ACC112 (cell line): ENCODE data around the gene SLCO3A1.

Source experiments
- H2AFZ ChIP-seq: fragments of 200-600 bp; sonication (generic); one replicate; pipeline ENCODE4 v1.6.0; 2017; ENCODE audit warnings: antibody characterized with exemption, low read length; ENCODE audit not compliant: unreplicated experiment
- H3K27ac ChIP-seq: fragments of 200-600 bp; sonication (generic); 2 replicates; pipeline ENCODE4 v1.5.1; 2014; ENCODE audit warnings: low read depth, mild to moderate bottlenecking, antibody characterized with exemption, low read length, moderate library complexity
- H3K27me3 ChIP-seq: fragments of 200-600 bp; sonication (generic); 2 replicates; pipeline ENCODE4 v1.6.1; 2014; ENCODE audit warnings: mild to moderate bottlenecking, antibody characterized with exemption, low read length, moderate library complexity, mixed read lengths; ENCODE audit not compliant: insufficient read depth
- H3K36me3 ChIP-seq: fragments of 200-600 bp; sonication (generic); 2 replicates; pipeline ENCODE4 v1.6.1; 2016; ENCODE audit warnings: mild to moderate bottlenecking, antibody characterized with exemption, low read length, moderate library complexity, mixed read lengths; ENCODE audit not compliant: insufficient read depth
- H3K4me1 ChIP-seq: fragments of 200-600 bp; sonication (generic); one replicate; pipeline ENCODE4 v1.6.1; 2016; ENCODE audit warnings: low read length, mixed read lengths; ENCODE audit not compliant: insufficient read depth, unreplicated experiment, control insufficient read depth
- H3K4me3 ChIP-seq: fragments of 200-600 bp; sonication (generic); 2 replicates; pipeline ENCODE4 v1.5.1; 2014; ENCODE audit warnings: mild to moderate bottlenecking, low read depth, low read length
- H3K79me2 ChIP-seq: fragments of 200-600 bp; sonication (generic); one replicate; pipeline ENCODE4 v1.6.0; 2016; ENCODE audit warnings: low read length; ENCODE audit not compliant: control insufficient read depth, unreplicated experiment, insufficient read depth

SLCO3A1 gene

DNA sequence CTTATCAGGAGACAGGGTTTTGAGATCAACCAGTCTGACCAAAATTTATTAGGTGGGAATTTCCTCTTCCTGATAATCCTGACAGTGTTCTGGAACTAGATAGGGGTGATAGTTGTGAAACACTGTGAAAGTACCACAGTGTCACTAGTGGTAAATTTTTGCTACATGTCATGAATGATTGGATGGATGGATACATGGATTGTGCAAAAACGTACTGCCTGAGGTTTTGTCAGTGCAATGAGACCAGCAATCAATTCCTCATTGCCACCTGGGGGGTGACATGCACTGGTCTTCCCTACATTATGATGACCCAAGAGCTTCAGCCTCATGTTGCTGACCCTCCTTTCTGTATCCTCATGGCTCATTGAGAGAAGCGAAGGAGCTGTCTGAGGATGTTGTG is 123.5 kb downstream of the SLCO3A1 start:
- Histone ChIP-seq H3K79me2 (no peaks in the 10 kb centered on the region), H3K4me1 (peaks cover 4% of the 10 kb centered on the region), H2AFZ (no peak overlapping the region), H3K27ac (no peak overlapping the region), H3K27me3 (no peaks in the 10 kb centered on the region), H3K36me3 (no peaks in the 10 kb centered on the region), H3K4me3 (no peak overlapping the region)

- peaks cover 4% of the 10 kb centered on the region for H3K4me1 ChIP-seq
- H3K27ac ChIP-seq, result no peak overlapping the region
- H3K36me3 ChIP-seq, result no peaks in the 10 kb centered on the region
- H3K79me2 ChIP-seq, result peaks cover 5% of the 10 kb centered on the region
- no peaks in the 10 kb centered on the region for H3K27me3 ChIP-seq
- H3K4me3 ChIP-seq, result no peak overlapping the region
- H2AFZ ChIP-seq, result no peak overlapping the region
Measured at GRCh38 chr15:91980502-91981267, 127.2 kb downstream of the SLCO3A1 start.

GRCh38 chr15:91981821-91982800 is 128.6 kb downstream of the SLCO3A1 start:
- Histone ChIP-seq H3K79me2 (peaks cover 5% of the 10 kb centered on the region), H2AFZ (no peak overlapping the region), H3K4me1 (peaks cover 4% of the 10 kb centered on the region), H3K36me3 (no peaks in the 10 kb centered on the region), H3K4me3 (no peak overlapping the region), H3K27ac (no peak overlapping the region), H3K27me3 (no peaks in the 10 kb centered on the region)

DNA sequence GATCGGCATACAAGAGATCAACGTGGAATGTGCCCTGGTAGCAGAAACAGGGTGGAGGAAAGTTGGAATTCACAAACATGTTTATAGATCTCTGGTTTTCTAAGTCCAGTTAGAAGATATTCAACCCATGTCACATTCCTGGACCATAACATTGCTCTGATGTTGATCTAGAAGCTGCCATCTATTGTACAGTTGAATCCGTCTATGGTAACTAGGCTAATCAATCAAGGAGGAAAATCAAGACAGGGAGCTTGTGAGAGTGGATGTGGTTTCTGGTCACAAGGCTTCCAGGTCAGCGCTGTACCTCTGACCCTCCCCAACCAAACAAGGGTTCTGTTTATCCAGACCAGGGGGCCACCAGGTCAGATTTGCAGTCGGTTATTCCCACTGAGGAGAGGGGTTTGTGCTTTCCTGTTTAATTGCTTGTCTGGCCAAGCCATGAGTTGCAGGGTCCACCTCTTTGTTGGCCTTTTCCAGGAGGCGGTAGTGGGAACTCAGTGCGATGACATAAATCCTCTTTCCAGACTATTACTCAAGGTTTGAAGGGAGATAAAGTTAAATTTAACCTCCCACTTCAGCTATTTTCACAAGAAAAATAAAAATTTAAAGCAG is 130.3 kb downstream of the SLCO3A1 start:
- H2AFZ ChIP-seq, result no peak overlapping the region
- H3K4me3 ChIP-seq, result no peak overlapping the region
- no peaks in the 10 kb centered on the region for H3K27me3 ChIP-seq
- H3K27ac ChIP-seq, result no peak overlapping the region
- H3K4me1 ChIP-seq, result peaks cover 4% of the 10 kb centered on the region
- no peaks in the 10 kb centered on the region for H3K36me3 ChIP-seq
- H3K79me2 ChIP-seq, result peaks cover 5% of the 10 kb centered on the region

GRCh38 chr15:91985297-91985696 is 131.8 kb downstream of the SLCO3A1 start:
- H3K4me3 ChIP-seq, result no peak overlapping the region
- no peaks in the 10 kb centered on the region for H3K36me3 ChIP-seq
- H3K4me1 ChIP-seq, result peaks cover 6% of the 10 kb centered on the region
- no peak overlapping the region for H3K27ac ChIP-seq
- no peaks in the 10 kb centered on the region for H3K27me3 ChIP-seq
- no peak overlapping the region for H2AFZ ChIP-seq
- H3K79me2 ChIP-seq, result peaks cover 5% of the 10 kb centered on the region

DNA sequence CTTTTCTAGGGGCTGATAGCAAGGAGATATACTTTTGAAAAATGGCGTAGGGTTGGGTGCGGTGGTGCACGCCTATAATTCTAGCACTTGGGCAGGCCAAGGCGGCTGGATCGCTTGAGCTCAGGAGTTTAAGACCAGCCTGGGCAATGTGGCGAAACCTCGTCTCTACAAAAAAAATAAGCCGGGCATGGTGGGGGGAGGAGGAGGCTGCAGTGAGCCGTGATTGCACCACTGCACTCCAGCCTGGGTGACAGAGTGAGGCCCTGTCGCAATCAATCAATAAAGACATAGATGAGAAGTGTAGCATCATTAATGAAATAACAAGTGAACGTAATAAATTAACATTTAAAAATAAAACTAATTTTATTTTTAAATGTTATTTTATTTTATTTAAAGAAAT is 134.6 kb downstream of the SLCO3A1 start:
- Histone ChIP-seq H2AFZ (no peak overlapping the region), H3K4me1 (peaks cover 5% of the 10 kb centered on the region), H3K36me3 (no peaks in the 10 kb centered on the region), H3K27ac (no peak overlapping the region), H3K4me3 (no peak overlapping the region), H3K27me3 (no peaks in the 10 kb centered on the region), H3K79me2 (no peaks in the 10 kb centered on the region)

GRCh38 chr15:91988655-91989054 is 135.1 kb downstream of the SLCO3A1 start:
- Histone ChIP-seq H2AFZ (no peak overlapping the region), H3K27ac (no peak overlapping the region), H3K27me3 (no peaks in the 10 kb centered on the region), H3K79me2 (no peaks in the 10 kb centered on the region), H3K4me3 (no peak overlapping the region), H3K36me3 (no peaks in the 10 kb centered on the region), H3K4me1 (peaks cover 5% of the 10 kb centered on the region)

DNA sequence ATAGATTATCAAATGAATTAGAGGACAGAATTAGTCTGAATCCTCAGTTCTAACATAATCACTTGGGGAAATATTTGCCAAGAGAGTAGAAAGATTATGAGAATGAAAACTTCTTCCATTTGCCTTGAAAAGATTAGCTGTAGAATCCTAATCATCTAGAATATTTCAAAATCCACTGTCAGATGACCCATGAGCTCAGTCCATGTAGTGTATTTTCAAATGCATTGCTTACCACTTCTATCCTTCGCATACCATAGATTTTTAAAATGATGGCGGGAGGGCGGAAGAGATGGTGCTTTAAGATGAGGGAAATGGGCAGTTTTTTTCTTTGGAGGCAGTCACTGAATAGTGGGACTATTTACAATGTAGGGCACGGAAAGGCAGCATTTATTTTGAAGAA is 136.3 kb downstream of the SLCO3A1 start:
- no peaks in the 10 kb centered on the region for H3K27me3 ChIP-seq
- no peak overlapping the region for H3K4me3 ChIP-seq
- no peaks in the 10 kb centered on the region for H3K36me3 ChIP-seq
- no peaks in the 10 kb centered on the region for H3K79me2 ChIP-seq
- H3K27ac ChIP-seq, result no peak overlapping the region
- peaks cover 5% of the 10 kb centered on the region for H3K4me1 ChIP-seq
- no peak overlapping the region for H2AFZ ChIP-seq

GRCh38 chr15:91992945-91993344 is 139.4 kb downstream of the SLCO3A1 start:
- no peak overlapping the region for H2AFZ ChIP-seq
- H3K27ac ChIP-seq, result no peak overlapping the region
- H3K79me2 ChIP-seq, result no peaks in the 10 kb centered on the region
- H3K4me3 ChIP-seq, result no peak overlapping the region
- H3K4me1 ChIP-seq, result peaks cover 5% of the 10 kb centered on the region
- no peaks in the 10 kb centered on the region for H3K36me3 ChIP-seq
- H3K27me3 ChIP-seq, result no peaks in the 10 kb centered on the region

- Histone ChIP-seq H3K4me3 (no peak overlapping the region), H3K36me3 (no peaks in the 10 kb centered on the region), H3K27ac (no peak overlapping the region), H3K4me1 (peaks cover 5% of the 10 kb centered on the region), H3K79me2 (no peaks in the 10 kb centered on the region), H3K27me3 (no peaks in the 10 kb centered on the region), H2AFZ (no peak overlapping the region)
Measured at GRCh38 chr15:91995146-91995545, 141.6 kb downstream of the SLCO3A1 start.
